ENCODE measurements around the gene EPS8L2. TPM values are rescaled to one million over a fixed set of nuclear protein-coding genes. Genes with fewer than 3 reads are reported as not detected.
"Not testable (repeated sequence)": the region's sequence is repeated elsewhere in the genome, so short reads cannot be mapped to it uniquely, and the experiment has no call there.

The EPS8L2 gene
- total and polyA plus RNA-seq, 10 of the 15 experiments (the other 5 are each of a cell fraction or from before 2014, with no cell fraction given): 0.76 to 20.0 (median 9.7) TPM

DNA sequence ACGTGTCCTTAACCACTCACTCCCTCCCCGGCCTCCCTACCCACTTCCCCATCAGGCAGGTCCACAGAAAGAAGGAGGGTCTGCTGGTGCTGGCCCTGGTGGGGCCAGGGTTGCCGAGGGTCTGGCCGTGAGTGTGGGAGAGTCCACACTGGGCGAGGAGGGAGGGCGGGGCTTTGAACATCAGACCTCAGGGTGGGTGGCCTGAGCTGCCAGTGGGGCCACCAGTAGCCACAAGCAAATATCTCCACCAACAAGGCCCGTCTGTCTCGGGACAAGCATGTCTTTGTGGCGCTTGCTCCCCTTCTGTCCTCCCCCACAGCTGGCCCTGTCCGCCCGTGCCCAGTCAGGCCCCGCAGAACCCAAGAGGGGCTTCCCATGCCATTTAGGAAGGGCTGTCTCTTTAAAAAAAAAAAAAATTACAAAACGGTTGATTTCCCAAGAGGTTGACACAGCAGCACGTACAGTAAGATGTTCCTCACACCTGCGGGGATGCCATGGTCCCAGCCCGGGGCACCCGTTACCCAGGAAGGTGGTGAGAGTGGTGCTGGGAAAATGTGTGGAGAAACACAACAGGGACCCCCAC, 23.6 kb downstream of the EPS8L2 start (continued):
- TF ChIP-seq, protein P1, sequence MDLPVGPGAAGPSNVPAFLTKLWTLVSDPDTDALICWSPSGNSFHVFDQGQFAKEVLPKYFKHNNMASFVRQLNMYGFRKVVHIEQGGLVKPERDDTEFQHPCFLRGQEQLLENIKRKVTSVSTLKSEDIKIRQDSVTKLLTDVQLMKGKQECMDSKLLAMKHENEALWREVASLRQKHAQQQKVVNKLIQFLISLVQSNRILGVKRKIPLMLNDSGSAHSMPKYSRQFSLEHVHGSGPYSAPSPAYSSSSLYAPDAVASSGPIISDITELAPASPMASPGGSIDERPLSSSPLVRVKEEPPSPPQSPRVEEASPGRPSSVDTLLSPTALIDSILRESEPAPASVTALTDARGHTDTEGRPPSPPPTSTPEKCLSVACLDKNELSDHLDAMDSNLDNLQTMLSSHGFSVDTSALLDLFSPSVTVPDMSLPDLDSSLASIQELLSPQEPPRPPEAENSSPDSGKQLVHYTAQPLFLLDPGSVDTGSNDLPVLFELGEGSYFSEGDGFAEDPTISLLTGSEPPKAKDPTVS (IDR thresholded peaks at IDR 0.05; ENCODE audit: low read depth, low read length): no peak
- TF ChIP-seq NR2C1 (IDR thresholded peaks at IDR 0.05) (no peak), FOS (IDR thresholded peaks at IDR 0.05; ENCODE audit: borderline replicate concordance, extremely low read depth, insufficient read length) (no peak), TARDBP (IDR thresholded peaks at IDR 0.05; ENCODE audit: borderline replicate concordance) (no peak)

DNA sequence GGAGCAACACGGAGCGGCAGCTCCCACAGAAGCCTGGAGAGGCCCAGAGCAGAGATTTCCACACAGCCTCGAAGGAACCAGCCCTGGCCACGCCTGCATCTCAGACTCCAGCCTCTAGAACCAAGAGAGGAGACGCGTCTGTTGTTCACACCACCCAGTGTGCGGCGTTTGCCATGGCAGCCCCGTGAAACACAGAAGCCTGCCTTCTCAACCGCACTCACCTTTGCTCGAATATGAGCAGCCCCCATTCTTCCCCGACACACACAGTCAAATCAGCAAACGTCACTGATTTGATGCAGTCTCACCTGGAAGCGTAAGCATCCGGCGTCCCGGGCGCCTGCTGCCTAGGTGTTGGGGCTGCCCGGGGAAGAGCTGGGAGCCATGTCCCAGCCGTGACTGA, 27.0 kb downstream of the EPS8L2 start:
- ATAC-seq (no peak), DNase-seq (ENCODE audit: low read depth, low spot score) (no peak), FAIRE-seq (no peak)
- TF ChIP-seq IKZF2 (IDR thresholded peaks at IDR 0.05) (no peak), KAT2A (conservative IDR thresholded peaks at IDR 0.05; ENCODE audit: control insufficient read depth, low read depth, low read length) (no peak), SPI1 (IDR thresholded peaks at IDR 0.05; ENCODE audit: borderline replicate concordance, insufficient read depth, low read depth, low read length) (no peak), YBX1 (IDR thresholded peaks at IDR 0.05) (no peak), SP1 (IDR thresholded peaks at IDR 0.05; ENCODE audit: low read depth, low read length) (no peak), NFYB (IDR thresholded peaks at IDR 0.05; ENCODE audit: insufficient read depth, low read depth, low read length) (no peak), IRF4 (IDR thresholded peaks at IDR 0.05; ENCODE audit: low read depth, low read length) (no peak), ZNF217 (IDR thresholded peaks at IDR 0.05) (no peak), SIX5 (IDR thresholded peaks at IDR 0.05; ENCODE audit: low read depth, low read length, severe bottlenecking) (no peak)
- TF ChIP-seq, protein P2, sequence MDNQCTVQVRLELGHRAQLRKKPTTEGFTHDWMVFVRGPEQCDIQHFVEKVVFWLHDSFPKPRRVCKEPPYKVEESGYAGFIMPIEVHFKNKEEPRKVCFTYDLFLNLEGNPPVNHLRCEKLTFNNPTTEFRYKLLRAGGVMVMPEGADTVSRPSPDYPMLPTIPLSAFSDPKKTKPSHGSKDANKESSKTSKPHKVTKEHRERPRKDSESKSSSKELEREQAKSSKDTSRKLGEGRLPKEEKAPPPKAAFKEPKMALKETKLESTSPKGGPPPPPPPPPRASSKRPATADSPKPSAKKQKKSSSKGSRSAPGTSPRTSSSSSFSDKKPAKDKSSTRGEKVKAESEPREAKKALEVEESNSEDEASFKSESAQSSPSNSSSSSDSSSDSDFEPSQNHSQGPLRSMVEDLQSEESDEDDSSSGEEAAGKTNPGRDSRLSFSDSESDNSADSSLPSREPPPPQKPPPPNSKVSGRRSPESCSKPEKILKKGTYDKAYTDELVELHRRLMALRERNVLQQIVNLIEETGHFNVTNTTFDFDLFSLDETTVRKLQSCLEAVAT (IDR thresholded peaks at IDR 0.05): no peak
- H2AFZ ChIP-seq (ENCODE audit: control insufficient read depth, low read depth, low read length): no peak overlapping the region
- no peaks in the 10 kb centered on the region for H4K20me1 ChIP-seq (ENCODE audit: control insufficient read depth, insufficient read depth)
- H3K9ac ChIP-seq (ENCODE audit: control insufficient read depth, insufficient read depth, low read length): no peak overlapping the region
- no peak overlapping the region for H3K27ac ChIP-seq (ENCODE audit: control insufficient read depth, insufficient read depth)
- intact Hi-C loops (cut with micrococcal nuclease; ENCODE audit: unreplicated experiment): no loop called here
- no peaks in the 10 kb centered on the region for H3K27me3 ChIP-seq (replicated peaks in 1 of 2; ENCODE audit: control insufficient read depth in 2 of 2, insufficient read depth in 2 of 2, low read length in 1 of 2)
- no peaks in the 10 kb centered on the region for H3K79me2 ChIP-seq (ENCODE audit: control insufficient read depth, insufficient read depth, low read length)
- no peaks in the 10 kb centered on the region for H3K9me3 ChIP-seq (replicated peaks; ENCODE audit: control insufficient read depth, insufficient read depth, low read length)
- no TSS peak for BruUV-seq (replicated peaks)
- H3K4me3 ChIP-seq: no peak overlapping the region
- no peaks in the 10 kb centered on the region for H3K4me1 ChIP-seq (ENCODE audit: control insufficient read depth, insufficient read depth, low read length)
- CTCF ChIA-PET: no interaction called here
- POLR2A ChIA-PET: interaction anchor here (0.7 kb wide), 2 partner anchors 16 to 21 kb away, joined by 3 to 4 read pairs; no protein-coding TSS in a partner anchor
- no peaks in the 10 kb centered on the region for H3K36me3 ChIP-seq (ENCODE audit: control insufficient read depth in 2 of 2, insufficient read depth in 2 of 2, low read length in 1 of 2)
- RAD21 ChIA-PET (ENCODE audit: unreplicated experiment): interaction anchor here (0.7 kb wide), 1 partner anchor 98 kb away, joined by 3 read pairs; no protein-coding TSS in a partner anchor
- WGBS (ENCODE audit: insufficient coverage, insufficient replicate concordance, low lambda C conversion rate, missing lambda C conversion rate): 65% methylated on average over 20 of the region's 20 CpGs
- in situ Hi-C loops (cut with MboI): no loop called here
- SMC1A ChIA-PET (ENCODE audit: uncharacterized antibody, unreplicated experiment): no interaction called here
- no peak overlapping the region for H3K4me2 ChIP-seq (ENCODE audit: control insufficient read depth, insufficient read depth)

DNA sequence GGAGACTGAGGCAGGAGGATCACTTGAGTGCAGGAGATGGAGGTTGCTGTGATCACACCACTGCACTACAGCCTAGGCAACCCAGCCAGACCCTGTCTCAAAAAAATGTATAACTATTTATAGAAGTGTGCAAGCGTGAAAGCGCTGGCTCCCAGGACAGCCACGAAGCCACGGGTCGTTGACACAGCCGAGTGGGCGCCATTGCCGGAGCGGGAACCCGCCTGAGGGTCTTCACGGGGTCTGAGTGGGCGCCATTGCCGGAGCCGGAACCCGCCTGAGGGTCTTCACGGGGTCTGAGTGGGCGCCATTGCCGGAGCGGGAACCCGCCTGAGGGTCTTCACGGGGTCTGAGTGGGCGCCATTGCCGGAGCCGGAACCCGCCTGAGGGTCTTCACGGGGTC, 28.5 kb downstream of the EPS8L2 start:
- H3K4me1 ChIP-seq (ENCODE audit: control insufficient read depth, insufficient read depth, low read length); FAIRE-seq; CTCF ChIA-PET; H3K9me3 ChIP-seq (replicated peaks; ENCODE audit: control insufficient read depth, insufficient read depth, low read length); H3K36me3 ChIP-seq (ENCODE audit: control insufficient read depth in 2 of 2, insufficient read depth in 2 of 2, low read length in 1 of 2); H3K79me2 ChIP-seq (ENCODE audit: control insufficient read depth, insufficient read depth, low read length); H4K20me1 ChIP-seq (ENCODE audit: control insufficient read depth, insufficient read depth); SMC1A ChIA-PET (ENCODE audit: uncharacterized antibody, unreplicated experiment); DNase-seq (ENCODE audit: low read depth, low spot score); H3K4me2 ChIP-seq (ENCODE audit: control insufficient read depth, insufficient read depth); BruUV-seq (replicated peaks); H3K9ac ChIP-seq (ENCODE audit: control insufficient read depth, insufficient read depth, low read length); intact Hi-C loops (cut with micrococcal nuclease; ENCODE audit: unreplicated experiment); H3K27me3 ChIP-seq (replicated peaks in 1 of 2; ENCODE audit: control insufficient read depth in 2 of 2, insufficient read depth in 2 of 2, low read length in 1 of 2); POLR2A ChIA-PET; in situ Hi-C loops (cut with MboI); ATAC-seq; H3K27ac ChIP-seq (ENCODE audit: control insufficient read depth, insufficient read depth); H3K4me3 ChIP-seq; RAD21 ChIA-PET (ENCODE audit: unreplicated experiment); H2AFZ ChIP-seq (ENCODE audit: control insufficient read depth, low read depth, low read length): not testable (repeated sequence)
- WGBS (ENCODE audit: insufficient coverage, insufficient replicate concordance, low lambda C conversion rate, missing lambda C conversion rate): 67% methylated on average over 26 of the region's 26 CpGs

Data from GM12878 (cell line).